Inflammatory macrophage (primary cell): ENCODE measurements around the gene GNPAT.
A peak's percentile ranks its signal among the peaks of the same experiment; 100 is the strongest.

Source experiments
- DNase-seq, 2 donors: peaks; one replicate each; pipeline ENCODE4 v3.0.0-alpha.2; 2020 to 2022

GNPAT gene

DNA sequence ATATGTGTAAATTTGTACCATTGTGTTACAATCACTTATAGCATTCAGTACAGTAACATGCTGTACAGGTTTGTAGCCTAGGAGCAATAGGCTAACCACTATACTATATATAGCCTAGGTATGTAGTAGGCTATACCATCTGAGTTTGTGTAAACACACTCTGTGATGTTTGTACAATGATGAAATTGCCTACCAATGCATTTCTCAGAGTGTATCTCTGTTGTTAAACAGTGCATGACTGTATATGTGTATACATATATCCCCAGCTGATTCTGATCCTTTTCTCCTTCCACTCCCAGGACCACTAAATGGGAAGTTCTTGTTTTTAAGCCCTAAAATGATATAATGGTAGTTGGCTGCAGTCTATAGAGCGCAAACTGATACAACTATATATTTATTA lies 7.8 kb downstream of the GNPAT start:
- DNase-seq = no peak

DNA sequence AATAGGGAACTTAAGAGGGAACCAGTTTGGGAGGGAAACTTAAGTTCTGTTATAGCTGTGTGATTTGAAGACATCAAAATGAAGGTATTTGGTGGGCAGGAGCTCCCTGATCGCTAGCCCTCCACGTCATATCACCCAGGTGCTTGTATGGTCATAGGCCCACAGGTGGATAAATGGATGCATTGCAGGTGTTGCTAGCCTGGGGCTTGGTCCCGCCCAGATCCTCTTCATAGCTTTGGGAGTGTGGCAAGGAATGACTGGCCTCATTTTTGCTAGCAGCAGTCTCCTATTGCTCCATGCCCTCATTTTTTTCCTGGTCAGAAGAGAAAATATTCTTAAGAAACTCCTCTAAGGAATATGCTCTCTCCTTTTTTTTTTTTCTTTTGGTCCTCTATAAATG lies 11.3 kb downstream of the GNPAT start:
- DNase-seq = no peak

DNA sequence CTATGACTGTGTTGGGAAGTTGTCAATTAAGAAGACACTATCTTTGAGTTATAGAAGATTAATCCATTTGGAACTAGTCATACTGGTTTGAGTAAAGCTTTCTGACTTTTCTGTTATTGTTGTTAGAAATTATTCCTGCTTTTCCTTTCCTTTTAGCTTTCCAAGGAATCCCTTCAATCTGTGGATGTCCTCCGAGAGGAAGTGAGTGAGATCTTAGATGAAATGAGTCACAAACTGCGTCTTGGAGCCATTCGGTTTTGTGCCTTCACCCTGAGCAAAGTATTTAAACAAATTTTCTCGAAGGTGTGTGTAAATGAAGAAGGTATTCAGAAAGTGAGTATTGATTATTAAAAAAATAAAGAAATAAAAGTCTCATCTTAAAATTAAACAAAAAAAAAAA lies 19.3 kb downstream of the GNPAT start:
- no peak for DNase-seq

DNA sequence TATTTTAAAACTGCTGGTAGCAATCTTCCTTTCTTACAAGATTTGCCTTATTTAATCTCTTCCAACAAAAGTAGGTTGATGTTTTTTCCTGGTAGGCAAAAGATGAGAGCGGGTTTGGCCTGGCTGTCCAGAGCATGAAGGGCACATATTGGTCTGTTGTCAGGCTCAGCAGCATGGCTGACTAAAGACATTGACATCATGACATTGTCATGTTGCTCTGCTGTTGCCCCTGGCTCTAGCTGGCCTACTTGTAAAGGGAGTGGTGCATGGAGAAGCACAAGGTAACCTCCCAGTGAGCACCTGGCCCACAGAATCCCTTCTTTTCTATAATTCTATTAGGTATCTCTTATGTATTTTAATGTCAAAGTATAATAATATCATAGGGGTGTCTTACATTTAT lies 23.6 kb downstream of the GNPAT start:
- DNase-seq = no peak

DNA sequence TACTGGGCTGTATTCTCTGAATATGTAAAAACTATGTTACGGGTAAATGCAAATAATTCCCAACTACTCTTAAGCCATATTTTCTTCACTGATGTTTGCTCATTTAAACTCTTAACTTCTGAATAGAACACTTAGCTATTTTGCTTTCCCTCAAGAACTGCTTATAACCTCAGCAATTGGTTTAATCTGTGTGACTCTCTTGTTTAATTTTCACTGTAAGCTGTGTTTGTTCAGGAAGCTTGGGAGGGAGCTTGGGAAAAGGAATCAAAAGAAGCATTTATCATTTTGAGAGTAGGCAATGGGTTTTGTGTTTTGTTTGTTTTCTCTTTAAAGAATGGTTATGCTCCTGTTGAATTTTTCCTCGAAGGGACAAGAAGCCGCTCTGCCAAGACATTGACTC lies 24.4 kb downstream of the GNPAT start:
- DNase-seq = no peak

DNA sequence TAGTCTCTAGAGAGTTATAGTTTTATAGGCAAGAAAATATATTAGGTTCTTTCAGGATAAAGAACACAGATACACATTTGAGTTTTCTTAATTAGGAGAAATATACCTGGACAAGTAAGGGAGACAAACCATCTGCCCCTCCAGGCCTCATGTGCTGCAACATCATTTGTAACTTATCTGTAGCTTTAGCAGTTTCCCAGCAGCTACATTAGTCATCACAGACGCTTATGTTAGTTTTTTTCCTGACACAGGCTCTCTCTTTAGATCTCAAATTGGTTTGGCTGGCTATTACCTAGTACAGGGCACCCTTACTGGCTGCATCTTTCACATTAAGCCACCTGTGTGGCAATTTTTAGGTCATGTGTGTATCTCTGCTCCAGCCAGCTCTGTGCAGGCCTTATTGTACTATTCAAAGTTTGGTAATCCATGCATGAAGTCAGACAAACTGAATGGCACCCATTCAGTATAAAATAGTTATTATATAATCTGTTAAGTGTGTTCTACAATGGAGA lies 25.9 kb downstream of the GNPAT start:
- no peak for DNase-seq

DNA sequence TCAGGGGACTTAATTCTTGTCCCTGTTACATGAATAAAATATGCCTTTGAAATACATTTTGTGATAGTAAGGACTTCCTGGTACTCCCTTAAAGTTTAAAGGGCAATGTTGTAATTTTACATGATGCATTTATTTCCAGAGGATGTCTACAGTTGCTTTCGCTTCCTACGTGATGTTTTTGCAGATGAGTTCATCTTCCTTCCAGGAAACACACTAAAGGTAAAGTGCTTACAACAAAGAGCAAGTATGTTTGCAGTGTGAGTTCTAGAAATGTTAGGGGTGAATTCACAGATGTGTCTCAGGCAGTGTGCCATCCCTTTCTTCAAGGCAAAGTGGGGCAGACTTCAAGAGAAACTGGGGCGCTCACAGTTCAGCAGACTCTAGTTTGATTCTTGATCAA lies 31.2 kb downstream of the GNPAT start:
- DNase-seq = no peak

DNA sequence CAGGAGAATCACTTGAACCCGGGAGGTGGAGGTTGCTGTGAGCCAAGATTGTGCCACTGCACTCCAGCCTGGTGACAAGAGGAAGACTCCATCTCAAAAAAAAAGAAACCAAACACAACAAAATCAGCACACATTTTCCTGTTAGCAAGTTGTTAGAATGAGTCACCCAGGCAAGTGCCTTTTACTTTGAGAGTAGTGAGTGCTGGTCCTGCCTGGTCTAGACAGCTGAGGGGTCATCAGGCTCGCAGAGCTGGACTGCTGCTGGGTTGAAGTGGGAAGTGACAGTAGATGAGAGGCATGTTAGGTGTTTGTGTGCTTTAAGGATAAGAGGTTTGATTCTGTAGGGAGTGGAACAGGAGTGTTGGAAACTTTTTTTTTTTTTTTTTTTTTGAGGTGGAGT lies 31.9 kb downstream of the GNPAT start:
- DNase-seq = no peak

DNA sequence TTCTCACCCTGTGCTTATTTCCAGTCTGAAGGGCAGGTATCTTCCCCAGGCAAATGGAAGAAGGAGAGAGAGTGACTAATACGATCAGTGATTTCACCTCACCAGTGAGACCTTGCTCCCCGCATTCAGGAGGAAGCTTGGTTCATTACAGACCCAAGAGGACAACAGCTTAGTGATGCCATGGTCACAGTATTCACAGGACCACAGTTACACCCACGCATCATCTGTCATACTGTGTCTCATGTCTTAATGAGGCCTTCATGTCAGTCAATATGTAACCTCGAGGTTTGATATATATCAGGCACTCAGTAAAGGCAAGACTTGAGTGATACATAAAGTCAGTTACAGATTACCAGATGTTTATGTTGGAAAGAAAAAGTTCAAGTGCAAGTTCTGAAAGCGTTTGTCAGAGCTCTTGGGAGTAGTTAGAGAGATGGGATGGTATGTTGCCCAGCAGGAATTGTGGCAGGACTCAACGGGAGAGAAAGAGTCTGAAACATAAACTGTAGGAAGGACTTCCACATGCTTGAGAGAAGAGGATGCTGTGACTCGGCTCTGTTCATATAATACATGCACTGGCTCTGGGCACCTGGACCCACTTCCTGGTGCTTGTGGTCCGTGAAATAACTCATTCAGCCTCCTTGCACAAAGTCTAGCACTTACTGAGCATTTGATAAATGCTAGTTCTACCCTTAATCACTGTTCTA lies 33.3 kb downstream of the GNPAT start:
- no peak for DNase-seq

DNA sequence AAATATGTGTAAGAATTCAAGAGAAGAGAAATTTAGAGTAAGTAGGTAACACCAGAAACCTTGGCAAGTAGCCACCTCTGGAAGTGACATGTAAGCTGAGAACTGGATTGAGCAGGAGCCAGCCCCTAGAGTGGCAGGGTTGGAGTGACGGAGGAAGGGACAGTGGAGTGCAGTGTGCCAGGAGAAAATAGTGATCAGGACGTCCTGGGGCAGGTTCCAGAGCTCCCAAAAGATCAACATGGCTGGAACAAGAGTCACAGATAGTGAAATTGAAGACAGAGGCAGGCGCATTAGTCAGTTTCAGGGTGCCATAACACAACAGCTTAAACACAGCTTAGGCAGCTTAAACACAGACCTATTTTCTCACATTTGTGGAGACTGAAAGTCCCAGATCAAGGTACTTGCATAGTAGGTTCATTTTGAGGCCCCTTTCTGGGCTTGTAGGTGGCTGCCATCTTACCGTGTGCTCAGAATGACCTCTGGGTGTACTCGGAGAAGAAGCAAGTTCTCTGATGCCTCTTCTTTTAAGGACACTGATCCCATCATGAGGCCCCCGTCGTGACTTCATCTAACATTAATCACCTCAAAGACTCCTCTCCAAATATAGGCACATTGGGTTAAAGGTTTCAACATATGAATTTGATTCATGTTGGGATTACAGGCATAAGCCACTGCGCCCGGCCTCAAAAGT lies 37.2 kb downstream of the GNPAT start:
- DNase-seq = no peak

DNA sequence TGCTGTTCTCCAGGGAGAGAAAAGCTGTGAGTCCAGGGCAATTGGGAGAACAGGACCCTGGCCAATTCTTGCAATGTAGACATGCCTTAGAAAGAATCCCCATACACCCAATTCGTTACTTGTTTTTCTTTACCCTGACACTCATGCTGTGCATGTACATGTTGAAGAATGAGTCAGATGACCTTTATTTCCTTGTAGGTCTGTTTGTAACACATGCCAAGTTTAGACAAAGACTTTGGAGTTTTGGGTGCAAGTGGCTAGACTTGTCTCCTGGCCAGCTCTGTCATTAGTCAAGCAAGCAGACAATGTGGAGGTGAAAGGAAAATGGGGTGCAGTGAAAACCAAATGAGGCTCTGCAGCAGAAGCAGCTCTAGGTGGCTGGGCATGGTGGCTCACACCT lies 38.1 kb downstream of the GNPAT start:
- DNase-seq = no peak

DNA sequence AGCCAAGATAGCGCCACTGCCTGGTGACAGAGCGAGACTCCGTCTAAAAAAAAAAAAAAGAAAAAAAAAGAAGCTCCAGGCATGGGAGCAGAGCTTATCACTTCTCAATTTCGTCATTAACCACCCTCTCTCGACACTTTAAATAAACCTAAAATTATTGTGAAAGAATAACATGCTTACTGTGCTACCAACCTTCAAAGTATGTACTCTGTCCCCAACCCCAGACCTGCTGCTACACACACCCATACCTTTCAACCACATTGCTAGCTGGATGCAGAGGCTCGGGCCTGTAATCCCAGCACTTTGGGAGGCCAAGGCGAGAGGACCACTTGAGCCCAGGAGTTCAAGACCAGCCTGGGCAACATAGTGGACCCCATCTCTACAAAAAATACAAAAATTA lies 38.7 kb downstream of the GNPAT start:
- no peak for DNase-seq

DNA sequence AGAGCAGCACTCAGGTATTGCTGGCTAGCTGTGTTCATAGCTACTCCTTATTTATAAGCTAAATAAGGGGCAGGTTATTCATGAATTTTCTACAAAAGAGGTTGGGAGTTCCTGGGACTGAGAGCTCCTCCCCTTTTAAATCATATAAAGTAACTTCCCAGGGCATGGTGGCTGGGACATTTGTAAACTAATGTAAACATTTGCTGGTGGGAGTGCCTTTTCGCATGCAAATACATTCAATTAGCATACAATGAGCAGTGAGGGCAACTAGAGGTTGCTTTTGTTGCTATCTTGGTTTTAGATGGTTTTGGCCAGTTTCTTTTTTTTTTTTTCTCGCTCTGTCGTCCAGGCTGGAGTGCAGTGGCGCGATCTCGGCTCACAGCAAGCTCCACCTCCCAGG lies 43.4 kb downstream of the GNPAT start:
- DNase-seq = no peak

DNA sequence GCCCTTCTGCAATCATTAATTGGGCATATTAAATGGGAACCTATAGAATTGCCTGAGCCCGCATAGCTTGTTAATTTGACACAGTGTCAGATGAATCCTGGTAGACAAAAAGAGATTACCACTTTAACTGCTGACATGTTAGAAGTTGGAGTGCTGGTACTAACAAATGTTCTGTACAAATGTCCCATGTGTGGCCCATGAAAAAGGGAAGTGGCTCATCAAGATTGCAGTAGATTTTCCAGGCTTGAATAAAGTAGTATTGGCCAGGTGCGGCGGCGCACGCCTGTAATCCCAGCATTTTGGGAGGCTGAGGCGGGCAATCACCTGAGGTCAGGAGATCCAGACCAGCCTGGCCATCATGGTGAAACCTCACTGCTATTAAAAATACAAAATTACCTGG lies 45.6 kb downstream of the GNPAT start:
- DNase-seq = no peak

DNA sequence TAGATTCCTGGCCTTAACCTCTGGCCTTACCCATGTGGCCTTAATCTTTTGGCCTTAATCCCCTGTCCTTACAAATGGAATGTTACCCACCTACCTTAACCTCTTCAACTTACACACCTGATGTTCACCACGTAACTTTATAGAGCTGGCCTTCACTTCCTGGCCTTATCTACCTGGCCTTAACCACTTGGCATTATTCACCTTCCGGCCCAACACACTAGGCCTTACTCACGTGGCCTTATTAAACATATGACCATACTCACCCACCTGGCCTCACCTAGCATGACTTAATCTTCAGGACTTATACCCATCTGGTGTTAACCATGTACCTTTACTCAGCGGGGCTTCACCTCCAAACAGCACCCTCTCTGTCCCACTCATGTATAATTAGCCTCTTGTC lies 54.9 kb downstream of the GNPAT start:
- DNase-seq = no peak

DNA sequence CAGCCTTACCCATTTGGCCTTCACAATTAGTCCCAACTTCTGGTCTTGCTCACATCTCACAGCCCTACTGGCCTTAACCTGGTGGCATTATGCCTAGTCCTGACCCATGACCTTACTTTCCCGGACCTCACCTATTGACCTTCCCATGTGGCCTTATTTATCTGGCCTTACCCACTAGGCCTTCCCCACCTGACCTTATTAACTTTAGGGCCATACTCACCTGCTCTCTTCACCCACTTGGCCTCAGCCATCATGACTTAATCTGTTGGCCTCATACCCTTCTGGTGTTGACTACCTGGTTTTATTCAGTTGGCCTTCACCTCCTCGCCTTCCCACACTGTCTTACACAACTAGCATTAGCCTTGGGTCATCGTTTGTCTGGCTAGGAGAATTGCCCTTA lies 61.0 kb downstream of the GNPAT start:
- DNase-seq = no peak

DNA sequence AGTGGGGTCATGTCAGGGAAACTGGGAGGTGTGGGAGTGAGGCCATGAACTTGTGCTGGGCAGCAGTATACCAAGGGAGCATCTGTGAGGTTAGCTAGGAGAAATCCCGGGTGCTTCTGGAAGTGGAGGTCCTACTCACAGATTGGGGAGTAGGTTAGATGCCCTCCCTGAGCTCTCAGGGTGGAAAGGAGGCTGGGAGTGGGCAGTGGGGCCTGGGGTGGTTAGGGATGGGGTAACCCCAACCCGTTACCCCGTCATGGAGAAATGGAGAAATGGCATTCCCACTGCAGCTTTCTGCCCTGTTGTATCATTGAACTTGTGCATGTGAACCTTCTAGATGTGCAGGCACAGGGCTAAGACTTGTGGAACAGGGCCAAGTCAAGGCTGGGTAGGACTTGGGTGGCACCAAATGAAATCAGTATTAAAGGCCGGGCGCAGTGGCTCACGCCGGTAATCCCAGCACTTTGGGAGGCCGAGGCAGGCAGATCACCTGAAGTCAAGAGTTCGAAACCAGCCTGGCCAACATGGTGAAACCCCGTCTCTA lies 69.5 kb downstream of the GNPAT start:
- DNase-seq = no peak

DNA sequence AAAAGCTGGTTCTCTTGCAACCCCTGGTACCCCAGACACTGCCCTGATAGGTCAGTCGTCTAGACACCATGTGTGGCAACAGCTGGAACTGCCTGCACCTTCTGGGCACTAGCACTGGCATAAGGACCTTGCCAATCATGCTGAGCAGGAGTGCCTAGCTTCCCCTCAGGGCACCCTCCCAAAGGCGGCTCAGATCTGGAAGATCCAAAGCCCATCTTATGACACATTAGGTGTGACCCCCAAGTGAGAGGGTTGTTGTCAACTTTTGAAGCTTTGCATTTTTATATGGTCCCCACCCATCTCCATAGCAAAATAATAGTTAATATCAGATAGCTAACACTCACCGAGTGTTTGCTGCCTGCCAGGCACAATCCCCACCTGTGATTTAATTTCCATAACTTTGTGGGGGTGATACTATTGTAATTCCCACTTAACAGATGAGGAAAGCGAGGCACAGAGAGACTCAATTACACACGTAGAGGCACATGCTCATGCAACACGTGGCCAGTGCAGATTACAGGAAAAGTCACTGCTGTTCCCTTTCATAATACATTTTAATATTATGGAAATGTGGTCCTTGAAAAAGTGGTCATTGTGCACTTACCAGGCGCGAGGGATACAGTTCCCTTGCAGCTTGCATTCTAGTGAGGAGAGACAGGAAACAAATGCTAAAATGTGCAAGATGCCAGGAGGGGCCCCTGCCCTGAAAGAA lies 70.9 kb downstream of the GNPAT start:
- DNase-seq = no peak

DNA sequence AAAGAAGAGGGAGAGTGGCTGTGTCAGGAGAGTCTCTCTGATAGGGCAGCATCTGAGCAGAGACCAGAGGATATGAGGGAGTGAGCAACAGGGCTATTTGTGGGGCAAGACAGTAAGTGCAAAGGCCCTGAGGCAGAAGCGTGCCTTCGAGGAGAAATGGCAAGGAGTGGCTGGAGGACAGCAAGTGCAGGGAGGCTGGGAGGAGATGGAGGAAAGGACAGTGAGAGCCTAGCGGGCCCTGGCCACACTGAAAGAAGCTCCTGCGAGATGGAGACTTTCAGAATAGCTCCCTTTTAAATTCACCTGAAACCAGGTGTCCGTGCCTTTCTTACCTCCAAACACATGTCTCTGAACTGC lies 71.4 kb downstream of the GNPAT start:
- DNase-seq = no peak

DNA sequence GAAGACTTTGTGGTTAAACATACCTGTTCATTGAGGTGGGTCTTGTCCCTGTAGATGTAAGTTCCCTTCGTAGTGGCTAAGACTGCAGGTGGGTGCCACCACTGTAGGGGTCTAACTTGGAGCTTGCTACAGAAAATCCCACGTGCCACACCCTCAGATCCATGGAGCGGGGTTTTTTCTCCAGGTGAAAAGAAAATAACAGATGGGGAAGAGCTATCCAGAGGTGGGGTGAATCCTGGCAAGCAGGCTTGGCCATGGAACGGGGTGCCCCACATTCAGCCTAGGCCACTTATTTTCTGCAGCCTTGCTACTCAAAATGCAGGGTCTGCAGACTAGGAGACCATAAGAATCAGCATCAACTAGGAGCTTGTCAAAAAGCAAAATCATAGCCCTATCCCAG lies 72.6 kb downstream of the GNPAT start:
- DNase-seq = no peak

DNA sequence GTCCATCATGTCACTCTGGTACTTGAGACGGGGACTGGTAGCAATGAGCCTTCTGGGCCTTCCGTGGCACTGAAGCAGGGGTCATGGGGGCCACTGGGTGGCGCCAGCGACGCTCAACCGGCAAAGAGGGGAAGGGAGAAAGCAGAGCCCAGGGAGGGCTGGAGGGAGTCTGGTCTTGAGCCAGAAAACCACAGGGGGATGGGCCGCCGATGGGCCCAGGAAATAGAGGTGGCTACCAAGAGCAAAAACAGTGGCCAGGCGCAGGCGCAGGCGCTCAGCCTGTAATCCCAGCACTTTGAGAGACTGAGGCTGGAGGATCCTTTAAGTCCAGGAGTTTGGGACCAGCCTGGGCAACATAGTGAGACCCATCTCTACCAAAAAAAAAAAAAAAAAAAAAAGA lies 74.9 kb downstream of the GNPAT start:
- DNase-seq = peak; percentile 26 to 41

DNA sequence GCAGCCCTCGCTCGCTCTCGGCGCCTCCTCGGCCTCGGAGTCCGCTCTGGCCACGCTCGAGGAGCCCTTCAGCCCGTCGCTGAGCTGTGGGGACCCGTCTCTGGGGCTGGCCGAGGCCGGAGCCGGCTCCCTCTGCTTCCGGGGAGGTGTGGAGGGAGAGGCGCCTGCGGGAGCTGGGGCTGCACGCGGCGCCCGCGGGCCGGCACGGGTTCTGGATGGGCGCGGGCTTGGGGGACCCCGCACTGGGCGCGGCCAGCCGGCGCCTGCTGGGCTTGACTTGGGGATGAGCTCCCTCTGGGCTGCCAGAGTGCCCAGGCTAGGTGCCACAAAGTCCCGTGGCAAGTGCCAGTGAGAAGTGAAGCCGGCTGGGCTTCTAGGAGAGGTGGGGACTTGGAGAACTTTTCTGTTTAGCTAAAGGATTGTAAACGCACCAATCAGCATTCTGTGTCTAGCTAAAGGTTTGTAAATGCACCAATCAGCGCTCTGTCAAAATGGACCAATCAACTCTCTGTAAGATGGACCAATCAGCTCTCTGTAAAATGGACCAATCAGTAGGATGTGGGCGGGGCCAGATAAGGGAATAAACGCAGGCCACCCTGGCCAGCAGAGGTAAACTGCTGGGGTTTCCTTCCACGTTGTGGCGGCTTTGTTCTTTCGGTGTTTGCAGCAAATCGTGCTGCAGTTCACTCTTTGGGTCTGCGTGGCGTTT lies 76.4 kb downstream of the GNPAT start:
- no peak for DNase-seq

DNA sequence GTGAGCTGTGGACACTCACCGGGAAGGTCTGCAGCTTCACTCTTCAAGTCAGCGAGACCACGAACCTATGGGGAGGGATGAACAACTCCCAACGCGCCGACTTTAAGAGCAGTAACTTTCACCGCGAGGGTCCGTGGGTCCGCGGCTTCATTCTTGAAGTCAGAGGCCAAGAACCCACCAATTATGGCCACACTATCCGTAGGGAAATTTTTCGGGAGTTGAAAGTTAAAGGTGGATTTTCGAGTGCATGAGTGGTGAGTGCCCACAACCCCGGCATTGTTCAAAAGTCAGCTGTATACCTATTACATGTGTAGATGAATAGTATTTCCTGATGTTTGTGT lies 77.0 kb downstream of the GNPAT start:
- no peak for DNase-seq
